Spleen (tissue), 13 donors: ENCODE data around the gene KIF3A. TPM values are rescaled to one million over a fixed set of nuclear protein-coding genes. Genes with fewer than 3 reads are reported as not detected.

Source experiments
- DNase-seq: peaks from one replicate; pipeline ENCODE4 v3.0.0-alpha.2; 2020
- H3K27ac ChIP-seq, 8 donors: fragments of 200-600 bp; sonication (generic) in 7 of 8; 1 replicate in 4 of 8; 2 replicates in 4 of 8; pipeline versions ENCODE4 v1.5.0 to v1.8.0; 2016 to 2021; ENCODE audit warnings: inconsistent platforms in 4 of 8, mild to moderate bottlenecking in 4 of 8, moderate library complexity in 1 of 8
- H3K27me3 ChIP-seq, 7 donors: fragments of 200-600 bp; sonication (generic) in 6 of 7; replicated peaks in 1 of 7; 1 replicate in 4 of 7; 2 replicates in 3 of 7; pipeline versions ENCODE4 v1.5.0 to v1.8.0; 2016 to 2021; ENCODE audit warnings: inconsistent platforms in 3 of 7, mild to moderate bottlenecking in 1 of 7
- H3K36me3 ChIP-seq, 6 donors: fragments of 200-600 bp; sonication (generic) in 5 of 6; 1 replicate in 4 of 6; 2 replicates in 2 of 6; pipeline versions ENCODE4 v1.5.0 to v1.8.0; 2016 to 2021; ENCODE audit warnings: inconsistent platforms in 2 of 6
- H3K4me1 ChIP-seq, 6 donors: fragments of 200-600 bp; sonication (generic) in 5 of 6; 1 replicate in 3 of 6; 2 replicates in 3 of 6; pipeline versions ENCODE4 v1.5.0 to v1.8.0; 2016 to 2021; ENCODE audit warnings: inconsistent platforms in 3 of 6
- H3K4me3 ChIP-seq, 8 donors: fragments of 200-600 bp; sonication (generic) in 7 of 8; 1 replicate in 4 of 8; 2 replicates in 4 of 8; pipeline versions ENCODE4 v1.5.0 to v1.8.0; 2016 to 2021; ENCODE audit warnings: inconsistent platforms in 4 of 8, mild to moderate bottlenecking in 4 of 8, moderate library complexity in 2 of 8
- H3K9me3 ChIP-seq, 8 donors: fragments of 200-600 bp; sonication (generic) in 7 of 8; 1 replicate in 4 of 8; 2 replicates in 4 of 8; pipeline versions ENCODE4 v1.5.0 to v1.8.0; 2016 to 2021; ENCODE audit warnings: inconsistent platforms in 4 of 8
- CTCF ChIP-seq, 11 experiments: fragments of 200-600 bp in 7 of 11; fragments of 450-650 bp in 4 of 11; sonication (generic) in 4 of 11; IDR thresholded peaks in 8 of 11; conservative IDR thresholded peaks in 3 of 11; 1 replicate in 7 of 11; 2 replicates in 4 of 11; pipeline versions ENCODE4 v1.4.0 to v1.8.0; 2016 to 2021; ENCODE audit warnings: antibody characterized with exemption in 11 of 11, inconsistent platforms in 4 of 11, mild to moderate bottlenecking in 1 of 11
- POLR2A ChIP-seq, 3 donors: fragments of 450-650 bp; IDR thresholded peaks; one replicate each; pipeline ENCODE4 v1.5.1; 2017; ENCODE audit warnings: antibody characterized with exemption in 3 of 3, mild to moderate bottlenecking in 1 of 3
- POLR2AphosphoS5 ChIP-seq, 3 donors: sonication (generic); formaldehyde crosslinking; IDR thresholded peaks; one replicate each; pipeline ENCODE4 v1.5.1; 2017; ENCODE audit warnings: antibody characterized with exemption in 3 of 3
- WGBS, 5 donors: extraction: QIAGEN DNeasy Blood & Tissue Kit in 3 of 5; methylation state at CpG; one replicate each; pipeline versions ENCODE4 v1.1.5 to v1.1.7; 2013 to 2018; 5-methylcytosine and 5-hydroxymethylcytosine counted together
- intact Hi-C: fragments of 100-400 bp; cut with DNase I; formaldehyde crosslinking; loops from one replicate; pipeline ENCODE4 v1.15.0; 2023; ENCODE audit warnings: low total_unique reads
- long read RNA-seq, 2 donors: transcript quantifications; one replicate each; lab custom pipeline, GENCODE V29; 2026
- polyA plus RNA-seq, 3 donors: library from polyadenylated mRNA; stranded (reverse); fragments of 200-250 nt; gene quantifications; one replicate each; pipeline ENCODE4 v1.2.1, GENCODE V29; 2013
- total RNA-seq, 7 donors: library from RNA; depleted of rRNA in 3 of 7; stranded (reverse); fragments of >200 nt in 3 of 7; fragmentation: NEBNext Ultra II Directional in 4 of 7; extraction: Animal tissue kit (Norgen Biotek cat#: 25700) in 4 of 7; gene quantifications; one replicate each; pipeline versions ENCODE4 v1.1.0 to v1.2.1, GENCODE V29; 2016 to 2021
- donor health status: healthy with polysubstance abuse.
- donor health status: DM: no; HTN: no; CAD: no; lungs with moderate emphysema.
- donor health status: DM: no; HTN: no; CAD: no.
- donor health status: Bipolar disorder and iron deficiency.
- donor health status: healthy.
- donor health status: DM: no; HTN: no; CAD: no.
- donor health status: DM: yes; HTN: yes; CAD: no.

KIF3A gene
- 10 to 100 TPM in 1 of 7 donors, 1 to 10 TPM in 6; 4.5 to 10.7 (median 7.9) TPM for total RNA-seq
- polyA plus RNA-seq: 1 to 10 TPM; 1.3 to 2.4 (median 2.1) TPM
- long read RNA-seq, donor 1: 0 reads
- long read RNA-seq, donor 2: 0 reads

- peak; percentile 99 for DNase-seq
- H3K9me3 ChIP-seq: peaks cover 0 to 2% (median 0%) of the 10 kb centered on the region in 8 donors
- peaks cover 0 to 12% (median 0%) of the 10 kb centered on the region in 6 donors for H3K36me3 ChIP-seq
- H3K27me3 ChIP-seq: peaks cover 0 to 16% (median 0%) of the 10 kb centered on the region in 7 donors
- WGBS, 5 donors: 1 to 2% (median 1%) methylated on average over 42 to 81 of the region's 81 CpGs
- peak within 1 kb of the TSS; percentile 21 to 86 (median 72) for H3K27ac ChIP-seq
- H3K4me3 ChIP-seq: peak within 1 kb of the TSS; percentile 81 to 98 (median 92)
- TF ChIP-seq CTCF (IDR thresholded peaks at IDR 0.05 in 8 of 11, conservative IDR thresholded peaks at IDR 0.05 in 3 of 11) (peak in 8 of 11 experiments; percentile 10 to 62 (median 40)), POLR2A (IDR thresholded peaks at IDR 0.05) (no peak), POLR2AphosphoS5 (IDR thresholded peaks at IDR 0.05) (peak; percentile 84 to 89 (median 86))
- intact Hi-C loops: no loop called here
- H3K4me1 ChIP-seq: peaks cover 8 to 26% (median 18%) of the 10 kb centered on the region in 6 donors
Measured at GRCh38 chr5:132736853-132737833, at the start of gene KIF3A. Gene KIF3A, minus strand, starts transcription at chr5:132737546. Its CDS starts 127 bp downstream, at chr5:132737419.

DNA sequence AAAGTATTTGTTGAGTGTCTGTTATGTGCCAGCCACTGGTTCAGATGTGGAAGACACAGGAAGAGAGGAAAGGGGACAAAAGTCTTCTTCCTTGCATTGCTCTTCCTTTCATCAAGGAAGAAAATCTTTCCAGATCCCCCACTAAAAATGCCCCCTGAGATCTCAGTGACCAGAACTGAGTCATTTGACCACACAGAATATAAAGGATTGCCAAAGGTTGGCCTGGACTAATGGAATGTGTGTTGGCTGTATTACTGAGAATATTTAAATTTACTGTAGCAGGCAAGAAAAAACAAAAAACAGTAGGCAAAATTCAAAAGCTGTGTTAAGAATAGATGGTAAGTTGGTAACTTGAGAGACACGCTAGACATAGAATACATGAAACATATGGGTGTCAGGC lies 49.7 kb upstream of the KIF3A start:
- intact Hi-C loops: no loop called here
- Histone ChIP-seq H3K27ac (no peak overlapping the region), H3K9me3 (no peaks in the 10 kb centered on the region), H3K36me3 (no peaks in the 10 kb centered on the region), H3K4me3 (no peak overlapping the region), H3K27me3 (peaks cover 0 to 30% (median 4%) of the 10 kb centered on the region in 7 donors), H3K4me1 (peaks cover 0 to 4% (median 2%) of the 10 kb centered on the region in 6 donors)
- no peak for TF ChIP-seq POLR2A (IDR thresholded peaks at IDR 0.05)
- no peak for DNase-seq
- 91 to 100% (median 97%) methylated on average over 1 of the region's 1 CpG for WGBS, 5 donors

DNA sequence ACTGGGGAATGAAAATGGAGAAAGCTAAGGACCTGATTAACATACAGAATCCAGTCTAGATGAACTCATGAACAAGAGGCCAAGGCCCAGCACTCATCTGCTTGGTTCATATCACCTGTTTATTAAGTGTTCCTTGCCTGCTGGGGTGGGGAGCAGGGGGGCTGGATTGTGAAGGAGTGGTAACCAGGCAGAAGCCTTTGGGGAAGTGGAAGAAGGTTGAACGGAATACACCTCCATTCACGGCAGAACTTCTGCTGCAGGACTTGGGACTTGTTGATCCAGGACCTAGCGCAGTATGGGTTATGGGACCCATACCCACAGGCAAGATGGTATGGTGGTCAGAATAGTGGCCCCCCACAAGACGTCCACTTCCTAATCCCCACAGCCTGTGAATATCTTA lies 48.5 kb upstream of the KIF3A start:
- 81 to 97% (median 93%) methylated on average over 4 of the region's 4 CpGs for WGBS, 5 donors
- DNase-seq: no peak
- H3K36me3 ChIP-seq: no peaks in the 10 kb centered on the region
- H3K4me3 ChIP-seq: no peak overlapping the region
- no peaks in the 10 kb centered on the region for H3K9me3 ChIP-seq
- peaks cover 0 to 7% (median 2%) of the 10 kb centered on the region in 6 donors for H3K4me1 ChIP-seq
- peaks cover 0 to 35% (median 4%) of the 10 kb centered on the region in 7 donors for H3K27me3 ChIP-seq
- no peak for TF ChIP-seq POLR2A (IDR thresholded peaks at IDR 0.05)
- no peak for TF ChIP-seq POLR2AphosphoS5 (IDR thresholded peaks at IDR 0.05)
- TF ChIP-seq CTCF (IDR thresholded peaks at IDR 0.05 in 8 of 11, conservative IDR thresholded peaks at IDR 0.05 in 3 of 11): no peak
- no peak overlapping the region for H3K27ac ChIP-seq
- intact Hi-C loops: no loop called here

DNA sequence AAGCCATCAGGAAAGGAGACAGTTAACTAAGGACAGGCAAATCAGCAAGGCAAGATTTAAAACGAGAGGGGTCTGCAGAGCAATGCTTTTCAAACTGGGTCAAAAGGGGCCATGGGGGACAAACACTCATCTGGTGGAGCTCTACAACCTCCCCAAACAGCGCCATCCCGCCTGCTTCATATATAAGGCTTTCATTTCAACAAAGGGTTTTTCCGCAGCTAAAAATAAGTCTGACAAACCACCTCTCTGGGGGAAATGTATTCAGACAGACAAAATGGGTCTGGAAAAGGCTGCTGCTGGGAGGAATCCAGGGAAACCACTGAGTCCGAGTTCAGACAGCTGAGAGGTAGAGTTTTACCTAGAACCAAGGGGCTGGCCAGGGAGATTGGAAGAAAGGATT lies 48.0 kb upstream of the KIF3A start:
- TF ChIP-seq POLR2A (IDR thresholded peaks at IDR 0.05) (no peak), POLR2AphosphoS5 (IDR thresholded peaks at IDR 0.05) (no peak)
- Histone ChIP-seq H3K9me3 (no peaks in the 10 kb centered on the region), H3K27ac (no peak overlapping the region), H3K27me3 (peaks cover 0 to 35% (median 4%) of the 10 kb centered on the region in 7 donors), H3K36me3 (no peaks in the 10 kb centered on the region), H3K4me1 (peaks cover 0 to 7% (median 2%) of the 10 kb centered on the region in 6 donors), H3K4me3 (no peak overlapping the region)
- WGBS, 5 donors: 60 to 66% (median 62%) methylated on average over 5 of the region's 5 CpGs
- DNase-seq: no peak
- intact Hi-C loops: no loop called here

GRCh38 chr5:132782101-132782500 lies 44.8 kb upstream of the KIF3A start:
- intact Hi-C loops: no loop called here
- Histone ChIP-seq H3K27me3 (peaks cover 0 to 64% (median 17%) of the 10 kb centered on the region in 7 donors), H3K4me3 (peak overlapping the region in 1 of 8 donors; percentile 4), H3K27ac (no peak overlapping the region), H3K36me3 (no peaks in the 10 kb centered on the region), H3K9me3 (no peaks in the 10 kb centered on the region), H3K4me1 (peaks cover 0 to 18% (median 14%) of the 10 kb centered on the region in 6 donors)
- no peak for DNase-seq
- 18 to 27% (median 23%) methylated on average over 4 of the region's 4 CpGs for WGBS, 5 donors
- no peak for TF ChIP-seq CTCF (IDR thresholded peaks at IDR 0.05 in 8 of 11, conservative IDR thresholded peaks at IDR 0.05 in 3 of 11)
- TF ChIP-seq POLR2AphosphoS5 (IDR thresholded peaks at IDR 0.05): no peak
- TF ChIP-seq POLR2A (IDR thresholded peaks at IDR 0.05): no peak
